Stimulated activated CD8-positive, alpha-beta memory T cell treated with anti-CD3 and anti-CD28 coated beads, Interleukin-15, amount 100 ng/mL, for 1 hour (primary cell): ENCODE results near the gene MRC2.

ENCODE experiments used
- DNase-seq: peaks from one replicate; pipeline ENCODE4 v3.0.0-alpha.2; 2020; ENCODE audit warnings: low read depth

MRC2 gene

GRCh38 chr17:62723842-62724241 is 96.4 kb downstream of the MRC2 start:
- DNase-seq = no peak

GRCh38 chr17:62724398-62725146 is 97.1 kb downstream of the MRC2 start:
- peak; percentile 16 for DNase-seq

- no peak for DNase-seq
Observed at GRCh38 chr17:62725791-62726249, 98.3 kb downstream of the MRC2 start.

GRCh38 chr17:62727916-62728672 is 100.6 kb downstream of the MRC2 start:
- DNase-seq = no peak

- no peak for DNase-seq
Observed at GRCh38 chr17:62732125-62732524, 104.7 kb downstream of the MRC2 start.

- no peak for DNase-seq
Observed at GRCh38 chr17:62735044-62735651, 107.7 kb downstream of the MRC2 start.

GRCh38 chr17:62737513-62737912 is 110.0 kb downstream of the MRC2 start:
- no peak for DNase-seq

- no peak for DNase-seq
Observed at GRCh38 chr17:62738281-62738680, 110.8 kb downstream of the MRC2 start.

- DNase-seq = no peak
Observed at GRCh38 chr17:62739645-62740388, 112.3 kb downstream of the MRC2 start.

- no peak for DNase-seq
Observed at GRCh38 chr17:62741290-62741689, 113.8 kb downstream of the MRC2 start.
